ENCODE results near the gene IGSF21. TPM values are rescaled to one million over a fixed set of nuclear protein-coding genes. Genes with fewer than 3 reads are reported as not detected.

The IGSF21 gene
- total RNA-seq, 1 donor, result not detected

- TF ChIP-seq CTCF (IDR thresholded peaks at IDR 0.05; ENCODE audit: insufficient read depth, low read depth, low read length), result no peak
- DNase-seq (ENCODE audit: low read depth), result no peak
- no peak overlapping the region for H3K4me3 ChIP-seq (ENCODE audit: low read depth, low read length)
These were observed 240.0 kb downstream of the IGSF21 start for GRCh38 chr1:18347559-18347958.

- no peak for DNase-seq (ENCODE audit: low read depth)
- TF ChIP-seq CTCF (IDR thresholded peaks at IDR 0.05; ENCODE audit: insufficient read depth, low read depth, low read length), result no peak
These were observed 240.8 kb downstream of the IGSF21 start for GRCh38 chr1:18348354-18348753.

GRCh38 chr1:18350747-18351146, 243.1 kb downstream of the IGSF21 start:
- no peak overlapping the region for H3K4me3 ChIP-seq (ENCODE audit: low read depth, low read length)
- DNase-seq (ENCODE audit: low read depth), result no peak
- no peak for TF ChIP-seq CTCF (IDR thresholded peaks at IDR 0.05; ENCODE audit: insufficient read depth, low read depth, low read length)

More at GRCh38 chr1:18348354-18348753, 240.8 kb downstream of the IGSF21 start:
- no peak overlapping the region for H3K4me3 ChIP-seq (ENCODE audit: low read depth, low read length)

- no peak for TF ChIP-seq CTCF (IDR thresholded peaks at IDR 0.05; ENCODE audit: insufficient read depth, low read depth, low read length)
- DNase-seq (ENCODE audit: low read depth), result no peak
- H3K4me3 ChIP-seq (ENCODE audit: low read depth, low read length), result no peak overlapping the region
These were observed 244.1 kb downstream of the IGSF21 start for GRCh38 chr1:18351735-18352134.

GRCh38 chr1:18352636-18353265, 245.2 kb downstream of the IGSF21 start:
- H3K4me3 ChIP-seq (ENCODE audit: low read depth, low read length), result no peak overlapping the region
- no peak for TF ChIP-seq CTCF (IDR thresholded peaks at IDR 0.05; ENCODE audit: insufficient read depth, low read depth, low read length)
- DNase-seq (ENCODE audit: low read depth), result no peak

GRCh38 chr1:18353528-18353927, 245.9 kb downstream of the IGSF21 start:
- H3K4me3 ChIP-seq (ENCODE audit: low read depth, low read length), result no peak overlapping the region
- no peak for DNase-seq (ENCODE audit: low read depth)
- no peak for TF ChIP-seq CTCF (IDR thresholded peaks at IDR 0.05; ENCODE audit: insufficient read depth, low read depth, low read length)

GRCh38 chr1:18353992-18354391, 246.4 kb downstream of the IGSF21 start:
- no peak for DNase-seq (ENCODE audit: low read depth)
- no peak overlapping the region for H3K4me3 ChIP-seq (ENCODE audit: low read depth, low read length)
- TF ChIP-seq CTCF (IDR thresholded peaks at IDR 0.05; ENCODE audit: insufficient read depth, low read depth, low read length), result no peak

Data from fibroblast of villous mesenchyme (primary cell).